ENCODE data around the gene ZBED1. TPM values are rescaled to one million over a fixed set of nuclear protein-coding genes. Genes with fewer than 3 reads are reported as not detected.
"Not testable (repeated sequence)": the region's sequence is repeated elsewhere in the genome, so short reads cannot be mapped to it uniquely, and the experiment has no call there.

ZBED1 gene
- polyA plus RNA-seq, 3 donors = 35.8 to 53.6 (median 44.4) TPM

DNA sequence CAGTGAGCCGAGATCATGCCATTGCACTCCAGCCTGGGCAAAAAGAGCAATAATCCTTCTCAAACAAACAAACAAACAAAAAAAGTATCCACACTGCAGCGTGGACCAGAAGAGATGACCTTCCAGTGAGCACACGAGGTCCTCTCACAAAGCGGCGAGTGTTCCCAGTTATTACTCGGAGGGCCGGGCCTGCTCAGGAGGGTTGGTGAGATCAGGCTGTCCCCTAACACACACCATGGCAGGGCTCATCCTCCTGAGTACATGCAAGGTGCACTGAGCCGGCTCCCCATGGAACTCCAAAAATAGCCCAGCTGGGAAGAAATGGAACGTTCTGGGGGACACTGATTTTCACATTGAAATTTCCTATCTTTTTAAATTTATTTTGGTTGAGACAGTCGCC lies 40.7 kb downstream of the ZBED1 start:
- DNase-seq = not testable (repeated sequence)

DNA sequence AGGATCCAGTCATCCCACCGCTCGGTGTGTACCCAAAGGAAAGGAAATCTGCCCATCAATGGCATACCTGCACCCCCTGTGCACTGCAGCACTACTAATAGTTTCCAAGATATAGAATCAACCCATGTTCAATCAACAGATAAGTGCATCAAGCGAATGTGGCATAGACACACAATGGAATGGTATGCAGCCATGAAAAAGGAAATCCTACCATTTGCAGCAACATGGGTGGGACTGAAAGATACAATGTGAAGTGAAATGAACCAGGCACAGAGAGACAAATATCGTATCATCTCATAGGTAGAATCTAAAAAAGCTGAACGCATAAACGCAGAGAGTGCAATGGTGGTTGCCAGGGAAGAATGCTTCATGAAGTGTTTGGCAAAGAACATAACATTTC lies 42.5 kb downstream of the ZBED1 start:
- DNase-seq = no peak

DNA sequence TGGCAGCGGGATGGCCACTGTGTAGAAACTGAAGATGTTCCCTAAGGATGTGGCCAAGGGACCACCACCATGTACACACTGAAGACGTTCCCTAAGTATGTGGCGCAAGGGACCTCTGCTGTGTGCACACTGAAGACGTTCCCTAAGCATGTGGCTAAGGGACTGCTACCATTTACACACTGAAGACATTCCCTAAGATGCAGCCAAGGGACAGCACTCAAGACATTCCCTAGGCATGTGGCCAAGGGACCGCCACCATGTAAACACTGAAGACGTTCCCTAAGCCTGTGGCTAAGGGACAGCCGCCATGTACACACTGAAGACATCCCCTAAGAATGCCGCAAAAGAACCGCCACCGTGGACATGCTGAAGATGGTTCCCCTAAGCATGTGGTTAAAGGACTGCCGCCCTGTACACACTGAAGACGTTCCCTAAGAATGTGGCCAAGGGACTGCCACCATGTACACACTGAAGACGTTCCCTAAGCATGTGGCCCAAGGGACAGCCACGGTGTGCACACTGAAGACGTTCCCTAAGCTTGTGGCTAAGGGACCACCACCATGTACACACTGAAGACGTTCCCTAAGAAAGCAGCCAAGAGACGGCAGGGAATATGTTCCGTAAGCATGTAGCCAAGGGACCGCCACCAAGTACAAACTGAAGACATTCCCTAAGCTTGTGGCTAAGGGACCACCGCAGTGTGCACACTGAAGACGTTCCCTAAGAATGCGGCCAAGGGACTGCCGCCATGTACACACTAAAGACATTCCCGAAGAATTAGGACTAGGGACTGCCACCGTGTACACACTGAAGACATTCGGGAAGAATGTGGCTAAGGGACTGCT lies 43.3 kb downstream of the ZBED1 start:
- no peak for DNase-seq

DNA sequence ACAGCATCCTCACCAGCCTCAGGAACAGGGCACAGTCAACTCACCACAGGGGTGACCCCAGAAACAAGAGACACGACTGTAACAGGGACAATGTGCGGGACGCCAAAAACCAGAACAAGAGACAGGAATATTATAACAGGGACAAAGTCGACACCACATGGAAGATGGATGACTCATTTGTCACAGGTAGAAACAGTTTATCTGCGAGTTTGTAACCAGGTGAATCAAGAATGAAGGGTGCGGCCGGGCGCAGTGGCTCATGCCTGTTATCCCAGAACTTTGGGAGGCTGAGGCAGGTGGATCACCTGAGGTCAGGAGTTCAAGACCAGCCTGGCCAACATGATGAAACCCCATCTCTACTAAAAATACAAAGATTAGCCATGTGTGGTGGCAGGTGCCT lies 44.7 kb downstream of the ZBED1 start:
- DNase-seq = not testable (repeated sequence)

DNA sequence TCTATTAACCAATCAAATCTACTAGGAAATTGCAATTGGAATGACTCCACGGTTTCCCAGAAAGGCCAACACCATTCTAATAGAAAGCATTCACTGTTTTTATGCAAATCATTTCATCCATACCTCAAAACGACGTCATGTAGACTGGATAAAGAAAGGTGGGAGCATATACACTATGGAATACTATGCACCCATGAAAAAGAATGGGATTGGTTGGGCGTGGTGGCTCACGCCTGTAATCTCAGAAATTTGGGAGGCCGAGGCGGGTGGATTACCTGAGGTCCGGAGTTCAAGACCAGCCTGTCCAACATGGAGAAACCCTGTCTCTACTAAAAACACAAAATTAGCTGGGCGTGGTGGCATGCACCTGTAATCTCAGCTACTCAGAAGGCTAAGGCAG lies 46.2 kb downstream of the ZBED1 start:
- not testable (repeated sequence) for DNase-seq

DNA sequence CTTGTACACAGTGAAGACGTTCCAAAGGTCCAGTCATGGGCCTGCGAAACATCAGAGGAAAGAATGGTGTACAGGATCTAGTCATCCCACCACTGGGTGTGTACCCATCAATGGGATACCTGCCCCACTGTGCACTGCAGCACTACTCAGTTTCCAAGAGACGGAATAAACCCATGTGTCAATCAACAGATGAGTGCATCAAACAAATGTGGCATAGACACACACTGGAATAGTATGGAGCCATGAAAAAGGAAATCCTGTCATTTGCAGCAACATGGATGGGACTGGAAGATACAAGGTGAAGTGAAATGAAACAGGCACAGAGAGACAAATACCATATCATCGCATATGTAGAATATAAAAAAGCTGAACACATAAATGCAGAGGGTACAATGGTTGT lies 48.0 kb downstream of the ZBED1 start:
- DNase-seq = no peak

DNA sequence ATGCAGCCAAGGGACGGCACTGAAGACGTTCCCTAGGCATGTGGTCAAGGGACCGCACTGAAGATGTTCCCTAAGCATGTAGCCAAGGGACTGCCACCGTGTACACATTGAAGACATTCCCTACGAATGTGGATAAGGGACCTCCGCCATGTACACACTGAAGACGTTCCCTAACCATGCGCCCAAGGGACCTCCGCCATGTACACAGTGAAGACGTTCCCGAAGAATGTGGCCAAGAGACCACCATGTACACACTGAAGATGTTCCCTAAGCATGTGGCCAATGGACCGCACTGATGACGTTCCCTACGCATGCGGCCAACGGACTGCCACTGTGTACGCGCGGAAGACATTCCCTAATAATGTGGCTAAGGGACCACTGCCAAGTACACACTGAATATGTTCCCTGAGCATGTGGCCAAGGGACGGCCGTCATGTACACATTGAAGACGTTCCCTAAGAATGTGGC lies 48.4 kb downstream of the ZBED1 start:
- no peak for DNase-seq

- DNase-seq = no peak
Observed at GRCh38 chrX:2451501-2452316, 49.1 kb downstream of the ZBED1 start.

- DNase-seq = no peak
Observed at GRCh38 chrX:2450681-2451080, 50.1 kb downstream of the ZBED1 start.

GRCh38 chrX:2449135-2449886 lies 51.5 kb downstream of the ZBED1 start:
- DNase-seq = no peak

- DNase-seq = no peak
Observed at GRCh38 chrX:2447484-2447883, 53.3 kb downstream of the ZBED1 start.

GRCh38 chrX:2446815-2447214 lies 54.0 kb downstream of the ZBED1 start:
- DNase-seq = no peak

DNA sequence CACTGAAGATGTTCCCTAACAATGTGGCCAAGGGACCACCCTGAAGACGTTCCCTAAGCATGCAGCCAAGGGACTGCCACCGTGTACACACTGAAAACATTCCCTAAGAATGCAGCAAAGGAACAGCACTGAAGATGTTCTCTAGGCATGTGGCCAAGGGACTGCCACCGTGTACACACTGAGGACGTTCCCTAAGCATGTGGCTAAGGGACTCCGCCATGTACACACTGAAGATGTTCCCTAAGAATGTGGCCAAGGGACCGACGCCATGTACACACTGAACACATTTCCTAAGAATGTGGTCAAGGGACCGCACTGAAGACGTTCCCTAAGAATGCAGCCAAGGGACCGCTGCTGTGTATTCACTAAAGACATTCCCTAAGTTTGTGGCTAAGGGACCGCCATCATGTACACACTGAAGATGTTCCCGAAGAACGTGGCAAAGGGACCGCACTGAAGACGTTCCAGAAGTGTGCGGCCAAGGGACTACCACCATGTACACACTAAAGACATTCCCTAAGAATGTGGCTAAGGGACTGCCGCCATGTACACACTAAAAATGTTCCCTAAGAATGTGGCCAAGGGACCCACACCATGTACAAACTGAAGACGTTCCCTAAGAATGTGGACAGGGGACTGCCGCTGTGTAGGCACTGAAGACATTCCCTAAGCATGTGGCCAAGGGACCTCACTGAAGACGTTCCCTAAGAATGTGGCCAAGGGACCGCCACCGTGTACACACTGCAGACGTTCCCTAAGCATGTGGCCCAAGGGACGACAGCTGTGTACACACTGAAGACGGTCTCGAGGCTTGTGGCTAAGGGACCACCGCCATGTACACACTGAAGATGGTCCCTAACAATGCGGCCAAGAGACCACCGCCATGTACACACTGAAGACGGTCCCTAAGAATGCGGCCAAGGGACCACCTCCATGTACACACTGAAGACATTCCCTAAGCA lies 54.8 kb downstream of the ZBED1 start:
- no peak for DNase-seq

GRCh38 chrX:2442694-2443093 lies 58.1 kb downstream of the ZBED1 start:
- no peak for DNase-seq

GRCh38 chrX:2441466-2441865 lies 59.3 kb downstream of the ZBED1 start:
- DNase-seq = no peak

GRCh38 chrX:2439613-2440012 lies 61.2 kb downstream of the ZBED1 start:
- DNase-seq = no peak

Other genes starting within 250 kb of the ZBED1 start
- gene DHRSX, start within 50 bp of the ZBED1 start, polyA plus RNA-seq (ENCODE audit: insufficient read length in 3 of 3) = 10 to 100 TPM; 28.3 to 35.5 (median 32.7) TPM
- 100 to 1,000 TPM; 130 to 209 (median 193) TPM for gene CD99, start 190.3 kb upstream of the ZBED1 start, polyA plus RNA-seq (ENCODE audit: insufficient read length in 3 of 3)

All from renal pelvis (tissue), 4 donors.